Renal cortical epithelial cell (primary cell): Measurements from ENCODE around the gene ENO2. TPM values are rescaled to one million over a fixed set of nuclear protein-coding genes. Genes with fewer than 3 reads are reported as not detected.
"Not testable (repeated sequence)": the region's sequence is repeated elsewhere in the genome, so short reads cannot be mapped to it uniquely, and the experiment has no call there.

Experiments
- DNase-seq: peaks from one replicate; pipeline ENCODE4 v3.0.0-alpha.2; 2011; ENCODE audit warnings: low read depth
- total RNA-seq: library from RNA; depleted of rRNA; stranded (reverse); fragments of >200 nt; gene quantifications from 2 replicates; pipeline ENCODE4 v1.2.3, GENCODE V29; 2014

The ENO2 gene
- 14.1 and 41.3 TPM in 2 replicates for total RNA-seq

GRCh38 chr12:6914246-6914946, at the start of gene ENO2:
ENO2 (plus strand) TSS chr12:6914580; CDS start chr12:6915833, 1,253 bp downstream.
- no peak for DNase-seq

- not testable (repeated sequence) for DNase-seq
Measured at GRCh38 chr12:6865307-6865706, 49.1 kb upstream of the ENO2 start.

GRCh38 chr12:6866163-6866919, 48.0 kb upstream of the ENO2 start:
- DNase-seq = no peak

- no peak for DNase-seq
Measured at GRCh38 chr12:6866920-6867412, 47.4 kb upstream of the ENO2 start.

- DNase-seq = peak; percentile 34
Measured at GRCh38 chr12:6867413-6868210, 46.8 kb upstream of the ENO2 start, which contains the start of gene TPI1. TPI1 (plus strand) TSS chr12:6867531; CDS start chr12:6867567, 36 bp downstream.

- DNase-seq = no peak
Measured at GRCh38 chr12:6868211-6869048, 46.0 kb upstream of the ENO2 start.

GRCh38 chr12:6869049-6870021, 45.0 kb upstream of the ENO2 start:
- peak; percentile 65 for DNase-seq

GRCh38 chr12:6870304-6870703, 44.1 kb upstream of the ENO2 start:
- not testable (repeated sequence) for DNase-seq

- DNase-seq = peak; percentile 29
Measured at GRCh38 chr12:6871052-6871957, 43.1 kb upstream of the ENO2 start.

GRCh38 chr12:6872073-6873048, 42.0 kb upstream of the ENO2 start:
- DNase-seq = peak; percentile 39

GRCh38 chr12:6873094-6874014, 41.0 kb upstream of the ENO2 start, which contains the start of gene SPSB2:
SPSB2 (minus strand) TSS chr12:6873303; CDS start chr12:6872901, 402 bp downstream.
- peak; percentile 85 for DNase-seq

GRCh38 chr12:6874015-6874368, 40.4 kb upstream of the ENO2 start:
- not testable (repeated sequence) for DNase-seq

GRCh38 chr12:6879824-6880223, 34.6 kb upstream of the ENO2 start:
- DNase-seq = not testable (repeated sequence)

GRCh38 chr12:6883252-6883651, 31.1 kb upstream of the ENO2 start:
- DNase-seq = no peak

GRCh38 chr12:6883683-6884082, 30.7 kb upstream of the ENO2 start:
- DNase-seq = no peak

GRCh38 chr12:6884539-6884938, 29.8 kb upstream of the ENO2 start:
- DNase-seq = no peak
